GM12878 (cell line): ENCODE data around the gene PREX1.

ENCODE experiments used
- CEBPB ChIP-seq, 2 experiments: fragments of 150-350 bp in 1 of 2; IDR thresholded peaks; 2 replicates each; pipeline ENCODE4 v1.6.1; 2012 to 2014; ENCODE audit warnings: low read depth in 2 of 2, low read length in 2 of 2, borderline replicate concordance in 1 of 2, inconsistent platforms in 1 of 2
- FOS ChIP-seq: IDR thresholded peaks from 3 replicates; pipeline ENCODE4 v1.6.1; 2011; ENCODE audit warnings: borderline replicate concordance; ENCODE audit not compliant: insufficient read length; ENCODE audit errors: extremely low read depth
- FOXM1 ChIP-seq: IDR thresholded peaks from 2 replicates; pipeline ENCODE4 v1.6.1; 2012; ENCODE audit warnings: low read depth, mild to moderate bottlenecking, inconsistent platforms, low read length, moderate library complexity
- GATAD2B ChIP-seq: fragments of 450-650 bp; conservative IDR thresholded peaks from 2 replicates; pipeline ENCODE4 v1.6.1; 2017; ENCODE audit warnings: low read depth, mild to moderate bottlenecking, moderate library complexity
- RAD21 ChIP-seq: IDR thresholded peaks from 2 replicates; pipeline ENCODE4 v1.6.1; 2011; ENCODE audit warnings: mild to moderate bottlenecking, low read depth, low read length, moderate library complexity; ENCODE audit not compliant: insufficient read depth
- SMAD1 ChIP-seq: fragments of 450-650 bp; IDR thresholded peaks from 2 replicates; pipeline ENCODE4 v1.6.1; 2018; ENCODE audit warnings: mild to moderate bottlenecking, low read depth; ENCODE audit not compliant: partially characterized antibody
- TAF1 ChIP-seq: IDR thresholded peaks from 2 replicates; pipeline ENCODE4 v1.6.1; 2011; ENCODE audit warnings: mild to moderate bottlenecking, low read depth, low read length, borderline replicate concordance
- ZNF274 ChIP-seq: IDR thresholded peaks from one replicate; pipeline ENCODE4 v1.8.0; 2011; ENCODE audit not compliant: insufficient read length, insufficient read depth
- TF ChIP-seq, protein P1 (sequence below), 3 experiments: IDR thresholded peaks in 2 of 3; conservative IDR thresholded peaks in 1 of 3; 2 replicates each; pipeline ENCODE4 v1.5.1; 2011; ENCODE audit warnings: low read depth in 3 of 3, low read length in 3 of 3, mild to moderate bottlenecking in 3 of 3, control low read depth in 2 of 3, moderate library complexity in 2 of 3, inconsistent platforms in 1 of 3, mixed read lengths in 1 of 3; ENCODE audit not compliant: control insufficient read depth in 2 of 3, insufficient read depth in 1 of 3; ENCODE audit errors: extremely low read depth in 1 of 3
- TF ChIP-seq, protein P2 (sequence below): IDR thresholded peaks from 2 replicates; pipeline ENCODE4 v1.6.1; 2012; ENCODE audit warnings: low read depth, low read length, improper control_type of control experiment
- TF ChIP-seq, protein P3 (sequence below): fragments of 450-650 bp; IDR thresholded peaks from 2 replicates; pipeline ENCODE4 v1.6.1; 2016; ENCODE audit warnings: mild to moderate bottlenecking, moderate library complexity, borderline replicate concordance
- TF ChIP-seq, protein P4 (sequence below): fragments of 450-650 bp; IDR thresholded peaks from 2 replicates; pipeline ENCODE4 v1.6.1; 2017; ENCODE audit warnings: borderline replicate concordance
- TF ChIP-seq, protein P5 (sequence below): IDR thresholded peaks from 2 replicates; pipeline ENCODE4 v1.6.1; 2011; ENCODE audit warnings: borderline replicate concordance, low read depth, mild to moderate bottlenecking, moderate library complexity, mixed read lengths, low read length; ENCODE audit not compliant: insufficient read depth; ENCODE audit errors: extremely low read length

DNA sequence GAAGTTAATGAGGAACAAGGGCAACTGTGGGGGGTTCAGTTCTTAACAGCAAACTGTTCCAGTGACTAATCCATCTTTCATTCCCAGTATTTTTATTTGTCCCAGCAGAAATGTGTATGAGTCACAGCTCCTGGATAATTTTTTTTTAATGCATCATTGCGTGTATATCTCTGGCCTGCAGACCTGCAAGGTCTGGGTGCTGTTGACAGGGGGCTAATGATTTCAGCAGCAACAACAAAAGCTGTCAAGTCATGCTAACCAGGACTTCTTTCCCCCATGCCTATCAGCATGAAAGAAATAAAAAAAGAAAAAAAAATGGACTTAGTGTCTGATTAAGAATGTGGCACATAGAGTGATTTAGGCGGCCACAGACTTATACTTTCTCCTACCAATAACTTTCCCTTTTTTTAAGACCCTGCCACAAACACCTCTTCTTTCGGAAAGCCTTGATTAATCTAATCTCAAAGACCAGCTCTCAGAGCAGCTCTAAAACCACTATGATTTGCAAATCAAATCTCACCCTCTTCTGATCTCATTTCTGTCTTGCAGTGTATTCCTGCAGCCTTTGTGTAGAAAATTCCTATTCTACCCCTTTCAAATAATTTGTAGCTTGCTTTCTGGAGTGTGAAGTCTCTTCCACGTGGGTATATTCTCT, 14.2 kb upstream of the PREX1 start:
- TF ChIP-seq, protein P1, sequence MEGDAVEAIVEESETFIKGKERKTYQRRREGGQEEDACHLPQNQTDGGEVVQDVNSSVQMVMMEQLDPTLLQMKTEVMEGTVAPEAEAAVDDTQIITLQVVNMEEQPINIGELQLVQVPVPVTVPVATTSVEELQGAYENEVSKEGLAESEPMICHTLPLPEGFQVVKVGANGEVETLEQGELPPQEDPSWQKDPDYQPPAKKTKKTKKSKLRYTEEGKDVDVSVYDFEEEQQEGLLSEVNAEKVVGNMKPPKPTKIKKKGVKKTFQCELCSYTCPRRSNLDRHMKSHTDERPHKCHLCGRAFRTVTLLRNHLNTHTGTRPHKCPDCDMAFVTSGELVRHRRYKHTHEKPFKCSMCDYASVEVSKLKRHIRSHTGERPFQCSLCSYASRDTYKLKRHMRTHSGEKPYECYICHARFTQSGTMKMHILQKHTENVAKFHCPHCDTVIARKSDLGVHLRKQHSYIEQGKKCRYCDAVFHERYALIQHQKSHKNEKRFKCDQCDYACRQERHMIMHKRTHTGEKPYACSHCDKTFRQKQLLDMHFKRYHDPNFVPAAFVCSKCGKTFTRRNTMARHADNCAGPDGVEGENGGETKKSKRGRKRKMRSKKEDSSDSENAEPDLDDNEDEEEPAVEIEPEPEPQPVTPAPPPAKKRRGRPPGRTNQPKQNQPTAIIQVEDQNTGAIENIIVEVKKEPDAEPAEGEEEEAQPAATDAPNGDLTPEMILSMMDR (IDR thresholded peaks at IDR 0.05 in 2 of 3, conservative IDR thresholded peaks at IDR 0.05 in 1 of 3; ENCODE audit: control insufficient read depth in 2 of 3, extremely low read depth in 1 of 3, insufficient read depth in 1 of 3, low read depth in 3 of 3, low read length in 3 of 3) = no peak
- no peak for TF ChIP-seq CEBPB (IDR thresholded peaks at IDR 0.05; ENCODE audit: borderline replicate concordance in 1 of 2, low read depth in 2 of 2, low read length in 2 of 2)
- TF ChIP-seq SMAD1 = no peak
- TF ChIP-seq FOXM1 = no peak
- TF ChIP-seq, protein P2, sequence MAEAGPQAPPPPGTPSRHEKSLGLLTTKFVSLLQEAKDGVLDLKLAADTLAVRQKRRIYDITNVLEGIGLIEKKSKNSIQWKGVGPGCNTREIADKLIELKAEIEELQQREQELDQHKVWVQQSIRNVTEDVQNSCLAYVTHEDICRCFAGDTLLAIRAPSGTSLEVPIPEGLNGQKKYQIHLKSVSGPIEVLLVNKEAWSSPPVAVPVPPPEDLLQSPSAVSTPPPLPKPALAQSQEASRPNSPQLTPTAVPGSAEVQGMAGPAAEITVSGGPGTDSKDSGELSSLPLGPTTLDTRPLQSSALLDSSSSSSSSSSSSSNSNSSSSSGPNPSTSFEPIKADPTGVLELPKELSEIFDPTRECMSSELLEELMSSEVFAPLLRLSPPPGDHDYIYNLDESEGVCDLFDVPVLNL = no peak
- no peak for TF ChIP-seq FOS
- TF ChIP-seq GATAD2B = no peak
- no peak for TF ChIP-seq ZNF274
- TF ChIP-seq TAF1 = no peak
- TF ChIP-seq, protein P3, sequence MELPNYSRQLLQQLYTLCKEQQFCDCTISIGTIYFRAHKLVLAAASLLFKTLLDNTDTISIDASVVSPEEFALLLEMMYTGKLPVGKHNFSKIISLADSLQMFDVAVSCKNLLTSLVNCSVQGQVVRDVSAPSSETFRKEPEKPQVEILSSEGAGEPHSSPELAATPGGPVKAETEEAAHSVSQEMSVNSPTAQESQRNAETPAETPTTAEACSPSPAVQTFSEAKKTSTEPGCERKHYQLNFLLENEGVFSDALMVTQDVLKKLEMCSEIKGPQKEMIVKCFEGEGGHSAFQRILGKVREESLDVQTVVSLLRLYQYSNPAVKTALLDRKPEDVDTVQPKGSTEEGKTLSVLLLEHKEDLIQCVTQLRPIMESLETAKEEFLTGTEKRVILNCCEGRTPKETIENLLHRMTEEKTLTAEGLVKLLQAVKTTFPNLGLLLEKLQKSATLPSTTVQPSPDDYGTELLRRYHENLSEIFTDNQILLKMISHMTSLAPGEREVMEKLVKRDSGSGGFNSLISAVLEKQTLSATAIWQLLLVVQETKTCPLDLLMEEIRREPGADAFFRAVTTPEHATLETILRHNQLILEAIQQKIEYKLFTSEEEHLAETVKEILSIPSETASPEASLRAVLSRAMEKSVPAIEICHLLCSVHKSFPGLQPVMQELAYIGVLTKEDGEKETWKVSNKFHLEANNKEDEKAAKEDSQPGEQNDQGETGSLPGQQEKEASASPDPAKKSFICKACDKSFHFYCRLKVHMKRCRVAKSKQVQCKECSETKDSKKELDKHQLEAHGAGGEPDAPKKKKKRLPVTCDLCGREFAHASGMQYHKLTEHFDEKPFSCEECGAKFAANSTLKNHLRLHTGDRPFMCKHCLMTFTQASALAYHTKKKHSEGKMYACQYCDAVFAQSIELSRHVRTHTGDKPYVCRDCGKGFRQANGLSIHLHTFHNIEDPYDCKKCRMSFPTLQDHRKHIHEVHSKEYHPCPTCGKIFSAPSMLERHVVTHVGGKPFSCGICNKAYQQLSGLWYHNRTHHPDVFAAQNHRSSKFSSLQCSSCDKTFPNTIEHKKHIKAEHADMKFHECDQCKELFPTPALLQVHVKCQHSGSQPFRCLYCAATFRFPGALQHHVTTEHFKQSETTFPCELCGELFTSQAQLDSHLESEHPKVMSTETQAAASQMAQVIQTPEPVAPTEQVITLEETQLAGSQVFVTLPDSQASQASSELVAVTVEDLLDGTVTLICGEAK = no peak
- TF ChIP-seq, protein P4, sequence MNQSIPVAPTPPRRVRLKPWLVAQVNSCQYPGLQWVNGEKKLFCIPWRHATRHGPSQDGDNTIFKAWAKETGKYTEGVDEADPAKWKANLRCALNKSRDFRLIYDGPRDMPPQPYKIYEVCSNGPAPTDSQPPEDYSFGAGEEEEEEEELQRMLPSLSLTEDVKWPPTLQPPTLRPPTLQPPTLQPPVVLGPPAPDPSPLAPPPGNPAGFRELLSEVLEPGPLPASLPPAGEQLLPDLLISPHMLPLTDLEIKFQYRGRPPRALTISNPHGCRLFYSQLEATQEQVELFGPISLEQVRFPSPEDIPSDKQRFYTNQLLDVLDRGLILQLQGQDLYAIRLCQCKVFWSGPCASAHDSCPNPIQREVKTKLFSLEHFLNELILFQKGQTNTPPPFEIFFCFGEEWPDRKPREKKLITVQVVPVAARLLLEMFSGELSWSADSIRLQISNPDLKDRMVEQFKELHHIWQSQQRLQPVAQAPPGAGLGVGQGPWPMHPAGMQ = no peak
- TF ChIP-seq RAD21 = no peak
- TF ChIP-seq, protein P5, sequence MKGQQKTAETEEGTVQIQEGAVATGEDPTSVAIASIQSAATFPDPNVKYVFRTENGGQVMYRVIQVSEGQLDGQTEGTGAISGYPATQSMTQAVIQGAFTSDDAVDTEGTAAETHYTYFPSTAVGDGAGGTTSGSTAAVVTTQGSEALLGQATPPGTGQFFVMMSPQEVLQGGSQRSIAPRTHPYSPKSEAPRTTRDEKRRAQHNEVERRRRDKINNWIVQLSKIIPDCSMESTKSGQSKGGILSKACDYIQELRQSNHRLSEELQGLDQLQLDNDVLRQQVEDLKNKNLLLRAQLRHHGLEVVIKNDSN = no peak
